ENCODE results near the gene ATF5. TPM values are rescaled to one million over a fixed set of nuclear protein-coding genes. Genes with fewer than 3 reads are reported as not detected.

Gene ATF5
- total and polyA plus RNA-seq, 2 of the 13 experiments (the other 11 are each of a cell fraction or from before 2014, with no cell fraction given), result 5.2 to 10.3 TPM

DNA sequence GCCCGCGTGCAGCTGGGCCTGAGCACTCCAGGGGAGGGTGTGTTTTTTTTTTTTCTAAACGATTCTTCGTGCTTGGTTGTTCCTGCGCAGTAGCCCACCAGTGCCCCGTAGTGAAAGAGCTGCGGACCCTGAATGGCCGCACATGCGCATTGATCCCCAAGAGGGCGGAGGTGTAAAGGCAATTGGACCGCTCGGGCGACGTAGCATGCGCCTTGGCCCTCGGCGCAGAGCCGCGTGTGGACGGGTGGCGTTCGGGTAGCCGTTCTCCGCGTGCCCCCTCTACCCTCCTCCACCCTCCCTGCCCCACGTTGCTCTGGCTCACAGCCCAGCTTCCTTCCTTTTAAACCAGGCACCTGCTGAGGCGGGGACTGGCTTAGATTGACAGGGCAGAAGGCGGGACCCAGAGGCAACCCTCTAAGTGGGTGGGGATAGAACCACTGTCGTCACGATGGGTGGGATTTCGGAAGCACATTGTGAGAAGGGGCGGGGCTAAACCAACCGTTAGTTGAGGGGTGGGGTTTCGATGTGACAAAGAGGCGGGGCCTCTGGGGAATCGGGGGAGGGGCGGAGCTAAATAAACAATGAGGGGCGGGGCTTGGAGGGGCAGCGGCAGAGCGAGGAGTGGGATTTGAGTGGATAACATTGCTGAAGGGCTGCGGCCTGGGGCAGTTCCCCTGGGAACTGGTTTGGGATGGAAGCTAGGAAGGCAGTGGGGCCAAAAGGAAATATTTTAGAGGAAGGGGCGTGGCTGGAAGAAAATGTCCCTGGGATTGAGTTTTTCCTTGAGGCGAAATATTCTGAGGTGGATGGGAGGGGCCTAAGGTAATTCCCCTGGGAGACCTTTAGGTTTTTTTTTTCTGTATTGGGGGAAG is 842 bp downstream of the ATF5 start (continued):
- TF ChIP-seq, protein P1, sequence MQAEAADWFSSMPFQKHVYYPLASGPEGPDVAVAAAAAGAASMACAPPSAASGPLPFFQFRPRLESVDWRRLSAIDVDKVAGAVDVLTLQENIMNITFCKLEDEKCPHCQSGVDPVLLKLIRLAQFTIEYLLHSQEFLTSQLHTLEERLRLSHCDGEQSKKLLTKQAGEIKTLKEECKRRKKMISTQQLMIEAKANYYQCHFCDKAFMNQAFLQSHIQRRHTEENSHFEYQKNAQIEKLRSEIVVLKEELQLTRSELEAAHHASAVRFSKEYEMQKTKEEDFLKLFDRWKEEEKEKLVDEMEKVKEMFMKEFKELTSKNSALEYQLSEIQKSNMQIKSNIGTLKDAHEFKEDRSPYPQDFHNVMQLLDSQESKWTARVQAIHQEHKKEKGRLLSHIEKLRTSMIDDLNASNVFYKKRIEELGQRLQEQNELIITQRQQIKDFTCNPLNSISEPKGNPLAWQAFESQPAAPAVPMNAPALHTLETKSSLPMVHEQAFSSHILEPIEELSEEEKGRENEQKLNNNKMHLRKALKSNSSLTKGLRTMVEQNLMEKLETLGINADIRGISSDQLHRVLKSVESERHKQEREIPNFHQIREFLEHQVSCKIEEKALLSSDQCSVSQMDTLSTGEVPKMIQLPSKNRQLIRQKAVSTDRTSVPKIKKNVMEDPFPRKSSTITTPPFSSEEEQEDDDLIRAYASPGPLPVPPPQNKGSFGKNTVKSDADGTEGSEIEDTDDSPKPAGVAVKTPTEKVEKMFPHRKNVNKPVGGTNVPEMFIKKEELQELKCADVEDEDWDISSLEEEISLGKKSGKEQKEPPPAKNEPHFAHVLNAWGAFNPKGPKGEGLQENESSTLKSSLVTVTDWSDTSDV (CRISPR knock-in tag; IDR thresholded peaks at IDR 0.05), result 0 out of 2 replicates have a peak, but pooled peaks have one; percentile 1
- TF ChIP-seq, protein P2, sequence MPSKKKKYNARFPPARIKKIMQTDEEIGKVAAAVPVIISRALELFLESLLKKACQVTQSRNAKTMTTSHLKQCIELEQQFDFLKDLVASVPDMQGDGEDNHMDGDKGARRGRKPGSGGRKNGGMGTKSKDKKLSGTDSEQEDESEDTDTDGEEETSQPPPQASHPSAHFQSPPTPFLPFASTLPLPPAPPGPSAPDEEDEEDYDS (CRISPR knock-in tag; IDR thresholded peaks at IDR 0.05), result peak; percentile 99
- TF ChIP-seq JUND (CRISPR knock-in tag; IDR thresholded peaks at IDR 0.05) (0 out of 2 replicates have a peak, but pooled peaks have one; percentile 51), ZSCAN12 (CRISPR knock-in tag; IDR thresholded peaks at IDR 0.05) (0 out of 2 replicates have a peak, but pooled peaks have one; percentile 1), HNRNPH1 (optimal IDR thresholded peaks at IDR 0.05; ENCODE audit: low read depth, low read length) (peak; percentile 99), PHF21A (CRISPR knock-in tag; IDR thresholded peaks at IDR 0.05) (peak; percentile 15; the same call in 1 of the 2 replicates), SP4 (CRISPR knock-in tag; IDR thresholded peaks at IDR 0.05) (peak; percentile 97), ZNF24 (IDR thresholded peaks at IDR 0.05) (no peak), SRSF1 (optimal IDR thresholded peaks at IDR 0.05; ENCODE audit: low read depth, low read length) (no peak), MYNN (CRISPR knock-in tag; IDR thresholded peaks at IDR 0.05; ENCODE audit: low read depth) (no peak), ZNF296 (CRISPR knock-in tag; conservative IDR thresholded peaks at IDR 0.05) (no peak), SOX5 (CRISPR knock-in tag; IDR thresholded peaks at IDR 0.05; ENCODE audit: borderline replicate concordance) (peak; percentile 54; the same call in 1 of the 2 replicates), U2AF2 (IDR thresholded peaks at IDR 0.05; ENCODE audit: low read depth, low read length) (0 out of 2 replicates have a peak, but pooled peaks have one; percentile 59)
- TF ChIP-seq, protein P3, sequence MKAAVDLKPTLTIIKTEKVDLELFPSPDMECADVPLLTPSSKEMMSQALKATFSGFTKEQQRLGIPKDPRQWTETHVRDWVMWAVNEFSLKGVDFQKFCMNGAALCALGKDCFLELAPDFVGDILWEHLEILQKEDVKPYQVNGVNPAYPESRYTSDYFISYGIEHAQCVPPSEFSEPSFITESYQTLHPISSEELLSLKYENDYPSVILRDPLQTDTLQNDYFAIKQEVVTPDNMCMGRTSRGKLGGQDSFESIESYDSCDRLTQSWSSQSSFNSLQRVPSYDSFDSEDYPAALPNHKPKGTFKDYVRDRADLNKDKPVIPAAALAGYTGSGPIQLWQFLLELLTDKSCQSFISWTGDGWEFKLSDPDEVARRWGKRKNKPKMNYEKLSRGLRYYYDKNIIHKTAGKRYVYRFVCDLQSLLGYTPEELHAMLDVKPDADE (CRISPR knock-in tag; IDR thresholded peaks at IDR 0.05), result no peak
- TF ChIP-seq, protein P4, sequence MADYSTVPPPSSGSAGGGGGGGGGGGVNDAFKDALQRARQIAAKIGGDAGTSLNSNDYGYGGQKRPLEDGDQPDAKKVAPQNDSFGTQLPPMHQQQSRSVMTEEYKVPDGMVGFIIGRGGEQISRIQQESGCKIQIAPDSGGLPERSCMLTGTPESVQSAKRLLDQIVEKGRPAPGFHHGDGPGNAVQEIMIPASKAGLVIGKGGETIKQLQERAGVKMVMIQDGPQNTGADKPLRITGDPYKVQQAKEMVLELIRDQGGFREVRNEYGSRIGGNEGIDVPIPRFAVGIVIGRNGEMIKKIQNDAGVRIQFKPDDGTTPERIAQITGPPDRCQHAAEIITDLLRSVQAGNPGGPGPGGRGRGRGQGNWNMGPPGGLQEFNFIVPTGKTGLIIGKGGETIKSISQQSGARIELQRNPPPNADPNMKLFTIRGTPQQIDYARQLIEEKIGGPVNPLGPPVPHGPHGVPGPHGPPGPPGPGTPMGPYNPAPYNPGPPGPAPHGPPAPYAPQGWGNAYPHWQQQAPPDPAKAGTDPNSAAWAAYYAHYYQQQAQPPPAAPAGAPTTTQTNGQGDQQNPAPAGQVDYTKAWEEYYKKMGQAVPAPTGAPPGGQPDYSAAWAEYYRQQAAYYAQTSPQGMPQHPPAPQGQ (CRISPR knock-in tag; IDR thresholded peaks at IDR 0.05; ENCODE audit: borderline replicate concordance), result no peak
